ENCODE results near the gene AFF2.

AFF2 gene

DNA sequence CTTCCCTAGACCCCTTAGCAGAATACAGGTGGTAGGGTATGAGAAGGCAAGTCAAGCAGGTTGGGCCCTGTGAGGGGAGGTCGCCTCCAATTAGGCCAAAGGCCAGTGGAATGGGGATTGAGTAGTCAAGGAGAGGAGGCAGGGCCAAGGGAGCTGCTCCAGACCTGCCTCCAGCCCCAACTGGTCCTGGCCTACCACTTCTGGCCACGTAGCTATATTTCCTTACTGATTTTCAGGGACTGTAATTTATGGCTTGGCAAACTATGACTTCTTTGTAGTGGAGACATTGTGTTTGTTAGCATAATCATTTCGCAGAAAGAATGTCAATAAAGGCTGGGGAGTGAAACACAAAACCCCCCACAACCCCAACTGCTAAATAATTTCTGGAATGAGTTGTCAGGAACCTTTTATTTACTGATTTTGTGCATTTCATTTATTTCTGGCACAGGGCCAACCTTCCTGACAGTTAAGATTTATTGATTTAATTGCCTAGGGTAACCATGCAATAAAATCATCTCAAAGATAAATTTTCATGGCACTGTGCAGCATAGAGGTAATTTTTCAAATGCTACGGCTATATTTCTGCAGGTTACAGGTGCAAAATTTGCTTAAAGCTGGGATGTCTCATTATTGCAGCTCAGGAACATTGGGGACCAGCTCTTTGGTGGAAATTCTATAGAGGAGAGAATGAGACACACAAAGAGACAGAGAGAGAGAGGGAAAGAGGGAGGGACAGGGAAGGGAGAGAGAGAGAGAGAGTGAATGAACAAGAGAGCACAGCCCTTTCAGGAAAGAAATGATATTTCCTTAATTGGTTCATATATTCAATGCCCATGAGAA, 509.8 kb downstream of the AFF2 start:
- no peak for DNase-seq (ENCODE audit: low read depth)

DNA sequence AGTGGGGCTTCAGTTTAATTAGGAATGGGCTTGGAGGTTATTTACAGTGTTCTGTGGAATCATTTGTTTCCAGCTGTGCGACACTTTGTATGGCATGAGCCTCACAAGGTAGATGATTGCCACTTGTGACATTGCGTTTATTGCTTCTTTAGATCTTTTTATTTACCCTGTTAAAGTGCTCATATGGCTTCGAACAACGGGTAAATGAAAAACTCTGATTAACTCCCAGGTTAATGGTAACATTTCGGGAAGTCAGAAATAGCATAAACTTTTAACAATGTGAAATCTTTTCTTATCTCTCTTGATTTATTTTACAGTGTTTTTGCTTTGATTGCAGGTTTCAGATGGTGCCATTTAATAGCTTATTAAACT, 510.4 kb downstream of the AFF2 start:
- no peak for DNase-seq (ENCODE audit: low read depth)

DNA sequence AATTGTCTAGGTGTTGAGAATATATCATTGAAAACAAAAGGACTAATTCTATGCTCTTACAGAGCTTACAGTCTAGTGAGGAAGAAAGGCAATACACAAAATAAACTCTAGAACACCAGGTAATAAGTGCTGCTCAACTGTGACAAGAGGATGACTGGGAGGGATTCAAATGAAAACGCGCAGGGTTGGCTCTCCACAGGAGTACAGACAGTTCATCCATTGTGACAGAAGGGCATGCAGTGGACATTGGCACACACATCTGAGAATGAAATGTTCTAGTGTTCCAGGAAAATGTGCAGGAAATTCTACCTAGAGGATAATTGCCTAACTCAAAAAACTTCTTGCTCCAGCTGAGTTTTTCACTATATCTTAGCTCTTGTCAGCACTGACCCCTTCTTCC, 512.7 kb downstream of the AFF2 start:
- DNase-seq (ENCODE audit: low read depth): no peak

DNA sequence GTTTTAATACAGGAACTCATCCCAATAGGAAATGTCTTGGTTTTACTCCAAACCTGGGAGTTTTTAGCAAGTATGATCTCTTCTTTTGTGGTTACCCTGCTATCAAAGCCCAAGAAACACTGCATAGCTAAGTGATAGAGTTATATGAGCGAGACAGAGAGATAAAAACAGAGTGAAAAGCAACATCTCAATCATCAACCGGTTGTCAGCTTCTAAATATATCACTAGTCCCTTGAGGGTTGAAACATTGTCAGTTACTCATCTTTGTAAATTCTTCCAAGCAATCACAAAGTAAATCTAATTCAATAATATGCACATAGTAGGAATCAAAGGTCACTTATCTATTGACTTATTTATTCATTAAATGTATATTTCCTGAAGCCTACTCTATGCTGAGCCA, 520.7 kb downstream of the AFF2 start:
- DNase-seq (ENCODE audit: low read depth): no peak

DNA sequence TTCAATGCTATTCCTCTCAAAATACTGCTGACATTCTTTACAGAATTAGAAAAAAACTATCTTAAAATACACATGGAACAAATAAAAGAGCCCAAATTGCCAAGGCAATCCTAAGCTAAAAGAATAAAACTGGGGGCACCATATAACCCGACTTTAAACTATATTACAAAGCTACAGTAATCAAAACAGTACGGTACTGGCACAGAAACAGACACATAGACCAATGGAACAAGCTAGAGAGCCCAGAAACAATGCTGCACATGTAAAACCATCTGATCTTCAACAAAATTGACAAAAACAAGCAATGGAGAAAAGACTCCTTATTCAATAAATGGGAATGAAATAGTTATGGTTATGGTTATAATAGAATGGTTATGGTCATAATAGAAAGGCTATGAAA, 522.1 kb downstream of the AFF2 start:
- DNase-seq (ENCODE audit: low read depth): no peak

- no peak for DNase-seq (ENCODE audit: low read depth)
These were observed 532.0 kb downstream of the AFF2 start for GRCh38 chrX:149032449-149032848.

- DNase-seq (ENCODE audit: low read depth): no peak
These were observed 535.7 kb downstream of the AFF2 start for GRCh38 chrX:149036086-149036485.

DNA sequence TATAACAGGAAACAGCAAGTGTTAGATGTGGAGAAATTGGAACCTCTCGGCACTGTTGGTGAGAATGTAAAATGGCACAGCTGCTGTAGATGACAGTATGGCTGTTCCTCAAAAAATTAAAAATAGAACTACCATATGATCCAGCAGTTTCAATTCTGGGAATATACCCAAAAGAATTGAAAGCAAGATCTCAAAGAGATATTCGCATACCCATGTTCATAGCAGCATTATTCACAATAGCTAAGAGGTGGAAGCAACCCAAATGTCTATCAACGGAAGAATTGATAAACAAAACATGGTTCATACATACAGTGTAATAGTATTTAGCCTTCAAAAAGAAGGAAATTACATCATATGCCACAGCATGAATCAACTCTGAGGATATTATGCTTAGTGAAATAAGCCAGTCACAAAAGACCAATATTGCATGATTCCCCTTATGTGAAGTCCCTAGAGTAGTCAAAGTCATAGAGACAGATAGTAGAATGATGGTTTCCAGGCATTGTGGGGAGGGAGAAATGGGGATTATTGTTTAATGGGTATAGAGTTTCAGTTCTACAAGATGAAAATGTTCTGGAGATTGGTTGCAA, 537.0 kb downstream of the AFF2 start:
- DNase-seq (ENCODE audit: low read depth): no peak

DNA sequence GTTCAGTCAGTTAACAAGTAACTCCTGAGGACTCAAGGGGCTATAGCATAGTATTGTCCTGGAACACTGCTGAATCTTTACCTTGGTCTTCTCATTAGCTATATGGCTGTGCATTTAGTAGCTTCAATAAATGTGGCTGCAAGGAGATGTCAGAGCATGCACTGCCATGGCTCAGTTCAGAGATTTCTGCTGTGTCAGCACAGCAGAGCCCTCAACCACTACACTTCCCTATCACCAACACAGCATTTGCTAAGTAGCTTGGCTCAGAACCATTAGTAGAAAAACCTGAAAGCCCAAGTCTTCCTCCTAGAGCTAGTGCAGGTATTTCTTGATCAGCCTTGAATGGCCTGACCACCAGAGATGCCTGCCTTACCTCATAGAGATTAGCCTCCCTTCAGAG, 538.6 kb downstream of the AFF2 start:
- no peak for DNase-seq (ENCODE audit: low read depth)

GRCh38 chrX:149040873-149041535, 540.6 kb downstream of the AFF2 start:
- no peak for DNase-seq (ENCODE audit: low read depth)

DNA sequence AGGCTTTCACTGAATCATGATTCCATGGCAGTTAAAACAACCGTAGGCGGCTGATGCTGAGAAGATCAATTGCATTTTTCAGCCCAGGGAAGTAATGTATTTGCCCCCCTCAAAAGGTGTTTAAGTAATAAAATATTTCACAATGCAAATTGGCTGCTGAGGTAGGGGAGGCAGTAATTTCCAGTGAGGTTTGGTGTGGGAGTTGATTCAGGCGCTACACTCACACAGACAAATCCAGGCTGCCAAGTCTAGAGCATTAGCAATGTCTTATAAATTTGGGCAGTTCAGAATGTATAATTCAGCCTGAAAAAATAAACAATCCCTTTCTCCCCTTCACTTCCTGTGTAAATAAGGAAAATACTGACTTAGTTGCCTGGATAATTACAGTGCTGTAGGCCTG, 543.0 kb downstream of the AFF2 start:
- DNase-seq (ENCODE audit: low read depth): no peak

DNA sequence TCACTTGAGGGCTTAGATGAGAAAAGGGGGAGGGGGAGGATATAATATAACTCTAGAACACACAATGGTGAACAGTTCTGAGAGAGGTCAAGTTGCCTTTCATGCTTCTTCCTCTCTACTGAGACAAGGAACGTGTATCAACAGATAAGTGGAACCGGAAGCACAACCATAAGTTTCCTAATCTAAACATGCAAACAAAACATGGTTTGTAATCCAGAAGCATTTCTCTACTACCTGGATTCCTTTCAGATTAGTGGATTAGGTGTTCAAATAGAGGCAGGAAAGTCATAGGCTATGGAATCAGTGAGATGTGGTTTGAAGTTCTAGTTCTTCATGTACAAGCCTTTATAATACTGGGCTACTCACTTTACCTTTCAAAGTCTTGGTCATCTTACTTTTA, 544.1 kb downstream of the AFF2 start:
- no peak for DNase-seq (ENCODE audit: low read depth)

DNA sequence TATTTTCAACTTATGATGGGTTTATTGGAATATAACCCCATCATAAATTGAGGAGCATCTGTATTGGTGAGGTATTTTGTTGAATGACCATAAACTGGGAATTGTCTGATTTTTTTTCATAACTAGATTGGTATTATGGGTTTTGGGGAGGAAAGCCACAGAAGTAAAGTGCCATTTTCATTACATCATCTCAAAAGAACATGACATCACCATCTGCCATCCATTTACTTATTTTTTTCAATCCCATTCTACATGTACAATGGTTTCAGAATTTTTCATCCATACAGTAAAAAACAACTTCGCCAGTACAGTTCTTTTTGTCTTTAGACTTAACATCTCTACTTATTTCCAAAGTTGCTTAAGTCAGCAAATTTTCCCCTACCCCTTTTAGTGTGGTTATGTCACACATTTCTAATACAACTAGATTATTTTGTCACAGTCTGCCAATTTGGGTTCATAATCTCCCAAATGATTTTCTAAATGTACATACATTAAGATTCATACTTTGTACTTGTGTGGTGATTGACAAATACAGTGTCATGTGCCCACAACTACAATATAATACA, 545.3 kb downstream of the AFF2 start:
- no peak for DNase-seq (ENCODE audit: low read depth)
